ENCODE measurements around the gene NAXE.

DNA sequence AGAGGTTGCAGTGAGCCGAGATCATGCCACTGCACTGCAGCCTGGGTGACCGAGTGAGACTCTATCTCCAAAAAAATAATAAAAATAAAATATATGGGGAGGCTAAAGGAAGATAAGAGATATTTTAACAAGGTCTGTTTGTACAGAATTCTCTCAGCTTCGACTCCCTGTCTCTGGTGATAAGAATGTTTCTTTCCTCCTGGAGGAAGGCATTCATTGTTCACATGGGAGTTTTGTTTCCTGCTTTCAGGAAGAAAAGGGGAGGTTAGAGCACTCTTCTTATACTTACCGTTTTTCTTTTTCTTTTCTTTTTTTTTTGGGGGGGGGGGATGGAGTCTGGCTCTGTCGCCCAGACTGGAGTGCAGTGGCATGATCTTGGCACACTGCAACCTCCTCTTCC, 2.0 kb upstream of the NAXE start:
- TF ChIP-seq, protein P1, sequence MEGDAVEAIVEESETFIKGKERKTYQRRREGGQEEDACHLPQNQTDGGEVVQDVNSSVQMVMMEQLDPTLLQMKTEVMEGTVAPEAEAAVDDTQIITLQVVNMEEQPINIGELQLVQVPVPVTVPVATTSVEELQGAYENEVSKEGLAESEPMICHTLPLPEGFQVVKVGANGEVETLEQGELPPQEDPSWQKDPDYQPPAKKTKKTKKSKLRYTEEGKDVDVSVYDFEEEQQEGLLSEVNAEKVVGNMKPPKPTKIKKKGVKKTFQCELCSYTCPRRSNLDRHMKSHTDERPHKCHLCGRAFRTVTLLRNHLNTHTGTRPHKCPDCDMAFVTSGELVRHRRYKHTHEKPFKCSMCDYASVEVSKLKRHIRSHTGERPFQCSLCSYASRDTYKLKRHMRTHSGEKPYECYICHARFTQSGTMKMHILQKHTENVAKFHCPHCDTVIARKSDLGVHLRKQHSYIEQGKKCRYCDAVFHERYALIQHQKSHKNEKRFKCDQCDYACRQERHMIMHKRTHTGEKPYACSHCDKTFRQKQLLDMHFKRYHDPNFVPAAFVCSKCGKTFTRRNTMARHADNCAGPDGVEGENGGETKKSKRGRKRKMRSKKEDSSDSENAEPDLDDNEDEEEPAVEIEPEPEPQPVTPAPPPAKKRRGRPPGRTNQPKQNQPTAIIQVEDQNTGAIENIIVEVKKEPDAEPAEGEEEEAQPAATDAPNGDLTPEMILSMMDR (IDR thresholded peaks at IDR 0.05) = no peak
- TF ChIP-seq POLR2A (IDR thresholded peaks at IDR 0.05) (no peak), EP300 (IDR thresholded peaks at IDR 0.05) (no peak)
